Liver (tissue), 3 donors: ENCODE data around the gene SLC35A3.

Experiments used
- EGR1 ChIP-seq, 2 donors: IDR thresholded peaks; 2 replicates each; pipeline ENCODE4 v1.6.1; 2016 to 2018; ENCODE audit warnings: antibody characterized with exemption in 2 of 2, low read depth in 2 of 2
- FOXA1 ChIP-seq: IDR thresholded peaks from 2 replicates; pipeline ENCODE4 v1.6.1; 2016; ENCODE audit warnings: antibody characterized with exemption
- FOXA2 ChIP-seq: IDR thresholded peaks from 2 replicates; pipeline ENCODE4 v1.6.1; 2016; ENCODE audit warnings: antibody characterized with exemption
- GABPA ChIP-seq, 2 donors: IDR thresholded peaks in 1 of 2; conservative IDR thresholded peaks in 1 of 2; 2 replicates each; pipeline ENCODE4 v1.6.1; 2016; ENCODE audit warnings: antibody characterized with exemption in 2 of 2, mild to moderate bottlenecking in 1 of 2, moderate library complexity in 1 of 2
- JUND ChIP-seq, 2 donors: IDR thresholded peaks; 2 replicates each; pipeline ENCODE4 v1.6.1; 2016; ENCODE audit warnings: antibody characterized with exemption in 2 of 2
- RAD21 ChIP-seq, 2 donors: IDR thresholded peaks; 2 replicates each; pipeline ENCODE4 v1.6.1; 2016; ENCODE audit warnings: antibody characterized with exemption in 2 of 2, mild to moderate bottlenecking in 2 of 2
- RXRA ChIP-seq, 2 donors: IDR thresholded peaks; 2 replicates each; pipeline ENCODE4 v1.6.1; 2017 to 2018; ENCODE audit warnings: antibody characterized with exemption in 2 of 2, mild to moderate bottlenecking in 1 of 2
- TAF1 ChIP-seq: conservative IDR thresholded peaks from 2 replicates; pipeline ENCODE4 v1.6.1; 2016; ENCODE audit warnings: antibody characterized with exemption, mild to moderate bottlenecking
- YY1 ChIP-seq: IDR thresholded peaks from 2 replicates; pipeline ENCODE4 v1.6.1; 2016; ENCODE audit warnings: antibody characterized with exemption, mild to moderate bottlenecking
- TF ChIP-seq, protein P1 (sequence below): fragments of 150-350 bp; IDR thresholded peaks from 2 replicates; pipeline ENCODE4 v1.5.1; 2017; ENCODE audit warnings: improper control_type of control experiment, low read depth, low read length; ENCODE audit not compliant: missing input control
- TF ChIP-seq, protein P2 (sequence below): IDR thresholded peaks from 2 replicates; pipeline ENCODE4 v1.6.1; 2016; ENCODE audit warnings: antibody characterized with exemption, mild to moderate bottlenecking
- TF ChIP-seq, protein P3 (sequence below): IDR thresholded peaks from 2 replicates; pipeline ENCODE4 v1.6.1; 2016; ENCODE audit warnings: antibody characterized with exemption
- TF ChIP-seq, protein P4 (sequence below): IDR thresholded peaks from 2 replicates; pipeline ENCODE4 v1.6.1; 2016; ENCODE audit warnings: antibody characterized with exemption
- TF ChIP-seq, protein P5 (sequence below): IDR thresholded peaks from 2 replicates; pipeline ENCODE4 v1.6.1; 2016; ENCODE audit warnings: antibody characterized with exemption
- donor health status: healthy.
- donor health status: healthy.

DNA sequence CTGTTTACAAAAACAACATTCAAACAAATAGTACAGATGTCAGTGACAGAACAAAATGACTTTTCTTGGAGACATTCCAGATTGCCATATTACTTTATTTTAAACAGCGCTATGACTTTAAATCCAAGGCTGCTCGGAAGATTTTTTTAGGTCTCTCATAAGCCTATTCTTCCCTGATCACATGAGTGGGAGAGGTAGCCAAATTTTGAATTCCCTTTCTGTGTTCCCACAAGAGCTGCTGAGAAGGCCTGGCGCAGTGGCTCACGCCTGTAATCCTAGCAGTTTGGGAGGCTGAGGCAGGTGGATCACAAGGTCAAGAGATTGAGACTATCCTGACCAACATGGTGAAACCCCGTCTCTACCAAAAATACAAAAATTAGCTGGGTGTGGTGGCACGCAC lies 53.7 kb downstream of the SLC35A3 start:
- TF ChIP-seq, protein P1, sequence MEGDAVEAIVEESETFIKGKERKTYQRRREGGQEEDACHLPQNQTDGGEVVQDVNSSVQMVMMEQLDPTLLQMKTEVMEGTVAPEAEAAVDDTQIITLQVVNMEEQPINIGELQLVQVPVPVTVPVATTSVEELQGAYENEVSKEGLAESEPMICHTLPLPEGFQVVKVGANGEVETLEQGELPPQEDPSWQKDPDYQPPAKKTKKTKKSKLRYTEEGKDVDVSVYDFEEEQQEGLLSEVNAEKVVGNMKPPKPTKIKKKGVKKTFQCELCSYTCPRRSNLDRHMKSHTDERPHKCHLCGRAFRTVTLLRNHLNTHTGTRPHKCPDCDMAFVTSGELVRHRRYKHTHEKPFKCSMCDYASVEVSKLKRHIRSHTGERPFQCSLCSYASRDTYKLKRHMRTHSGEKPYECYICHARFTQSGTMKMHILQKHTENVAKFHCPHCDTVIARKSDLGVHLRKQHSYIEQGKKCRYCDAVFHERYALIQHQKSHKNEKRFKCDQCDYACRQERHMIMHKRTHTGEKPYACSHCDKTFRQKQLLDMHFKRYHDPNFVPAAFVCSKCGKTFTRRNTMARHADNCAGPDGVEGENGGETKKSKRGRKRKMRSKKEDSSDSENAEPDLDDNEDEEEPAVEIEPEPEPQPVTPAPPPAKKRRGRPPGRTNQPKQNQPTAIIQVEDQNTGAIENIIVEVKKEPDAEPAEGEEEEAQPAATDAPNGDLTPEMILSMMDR, result no peak
- TF ChIP-seq, protein P2, sequence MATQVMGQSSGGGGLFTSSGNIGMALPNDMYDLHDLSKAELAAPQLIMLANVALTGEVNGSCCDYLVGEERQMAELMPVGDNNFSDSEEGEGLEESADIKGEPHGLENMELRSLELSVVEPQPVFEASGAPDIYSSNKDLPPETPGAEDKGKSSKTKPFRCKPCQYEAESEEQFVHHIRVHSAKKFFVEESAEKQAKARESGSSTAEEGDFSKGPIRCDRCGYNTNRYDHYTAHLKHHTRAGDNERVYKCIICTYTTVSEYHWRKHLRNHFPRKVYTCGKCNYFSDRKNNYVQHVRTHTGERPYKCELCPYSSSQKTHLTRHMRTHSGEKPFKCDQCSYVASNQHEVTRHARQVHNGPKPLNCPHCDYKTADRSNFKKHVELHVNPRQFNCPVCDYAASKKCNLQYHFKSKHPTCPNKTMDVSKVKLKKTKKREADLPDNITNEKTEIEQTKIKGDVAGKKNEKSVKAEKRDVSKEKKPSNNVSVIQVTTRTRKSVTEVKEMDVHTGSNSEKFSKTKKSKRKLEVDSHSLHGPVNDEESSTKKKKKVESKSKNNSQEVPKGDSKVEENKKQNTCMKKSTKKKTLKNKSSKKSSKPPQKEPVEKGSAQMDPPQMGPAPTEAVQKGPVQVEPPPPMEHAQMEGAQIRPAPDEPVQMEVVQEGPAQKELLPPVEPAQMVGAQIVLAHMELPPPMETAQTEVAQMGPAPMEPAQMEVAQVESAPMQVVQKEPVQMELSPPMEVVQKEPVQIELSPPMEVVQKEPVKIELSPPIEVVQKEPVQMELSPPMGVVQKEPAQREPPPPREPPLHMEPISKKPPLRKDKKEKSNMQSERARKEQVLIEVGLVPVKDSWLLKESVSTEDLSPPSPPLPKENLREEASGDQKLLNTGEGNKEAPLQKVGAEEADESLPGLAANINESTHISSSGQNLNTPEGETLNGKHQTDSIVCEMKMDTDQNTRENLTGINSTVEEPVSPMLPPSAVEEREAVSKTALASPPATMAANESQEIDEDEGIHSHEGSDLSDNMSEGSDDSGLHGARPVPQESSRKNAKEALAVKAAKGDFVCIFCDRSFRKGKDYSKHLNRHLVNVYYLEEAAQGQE, result no peak
- no peak for TF ChIP-seq RXRA (IDR thresholded peaks at IDR 0.05)
- TF ChIP-seq, protein P3, sequence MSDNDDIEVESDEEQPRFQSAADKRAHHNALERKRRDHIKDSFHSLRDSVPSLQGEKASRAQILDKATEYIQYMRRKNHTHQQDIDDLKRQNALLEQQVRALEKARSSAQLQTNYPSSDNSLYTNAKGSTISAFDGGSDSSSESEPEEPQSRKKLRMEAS, result no peak
- no peak for TF ChIP-seq JUND (IDR thresholded peaks at IDR 0.05)
- no peak for TF ChIP-seq RAD21 (IDR thresholded peaks at IDR 0.05)
- TF ChIP-seq TAF1, result no peak
- TF ChIP-seq YY1, result no peak
- no peak for TF ChIP-seq EGR1 (IDR thresholded peaks at IDR 0.05; ENCODE audit: low read depth in 2 of 2)
- TF ChIP-seq, protein P4, sequence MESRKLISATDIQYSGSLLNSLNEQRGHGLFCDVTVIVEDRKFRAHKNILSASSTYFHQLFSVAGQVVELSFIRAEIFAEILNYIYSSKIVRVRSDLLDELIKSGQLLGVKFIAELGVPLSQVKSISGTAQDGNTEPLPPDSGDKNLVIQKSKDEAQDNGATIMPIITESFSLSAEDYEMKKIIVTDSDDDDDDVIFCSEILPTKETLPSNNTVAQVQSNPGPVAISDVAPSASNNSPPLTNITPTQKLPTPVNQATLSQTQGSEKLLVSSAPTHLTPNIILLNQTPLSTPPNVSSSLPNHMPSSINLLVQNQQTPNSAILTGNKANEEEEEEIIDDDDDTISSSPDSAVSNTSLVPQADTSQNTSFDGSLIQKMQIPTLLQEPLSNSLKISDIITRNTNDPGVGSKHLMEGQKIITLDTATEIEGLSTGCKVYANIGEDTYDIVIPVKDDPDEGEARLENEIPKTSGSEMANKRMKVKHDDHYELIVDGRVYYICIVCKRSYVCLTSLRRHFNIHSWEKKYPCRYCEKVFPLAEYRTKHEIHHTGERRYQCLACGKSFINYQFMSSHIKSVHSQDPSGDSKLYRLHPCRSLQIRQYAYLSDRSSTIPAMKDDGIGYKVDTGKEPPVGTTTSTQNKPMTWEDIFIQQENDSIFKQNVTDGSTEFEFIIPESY, result no peak
- TF ChIP-seq, protein P5, sequence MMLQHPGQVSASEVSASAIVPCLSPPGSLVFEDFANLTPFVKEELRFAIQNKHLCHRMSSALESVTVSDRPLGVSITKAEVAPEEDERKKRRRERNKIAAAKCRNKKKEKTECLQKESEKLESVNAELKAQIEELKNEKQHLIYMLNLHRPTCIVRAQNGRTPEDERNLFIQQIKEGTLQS, result no peak
- TF ChIP-seq FOXA1, result no peak
- no peak for TF ChIP-seq FOXA2
- TF ChIP-seq GABPA (IDR thresholded peaks at IDR 0.05 in 1 of 2, conservative IDR thresholded peaks at IDR 0.05 in 1 of 2), result no peak
